ENCODE data around the gene TBC1D8.

GRCh38 chr2:101048756-101049155 is 102.4 kb downstream of the TBC1D8 start:
- TF ChIP-seq POLR2AphosphoS5 (IDR thresholded peaks at IDR 0.05; ENCODE audit: borderline replicate concordance, low read depth, low read length) (no peak), EZH2 (IDR thresholded peaks at IDR 0.05) (no peak)
